GM12864 (cell line): Measurements from ENCODE around the gene ABCB1.

Experiments used
- DNase-seq: peaks from one replicate; pipeline ENCODE4 v3.0.0-alpha.2; 2011; ENCODE audit warnings: low read depth
- H3K4me3 ChIP-seq: 2 replicates; pipeline ENCODE4 v1.5.1; 2011; ENCODE audit warnings: mild to moderate bottlenecking, low read depth, low read length, control low read depth
- CTCF ChIP-seq: IDR thresholded peaks from 2 replicates; pipeline ENCODE4 v1.5.1; 2011; ENCODE audit warnings: low read depth, mild to moderate bottlenecking, moderate library complexity, low read length, control low read depth, inconsistent platforms; ENCODE audit errors: missing control alignments

ABCB1 gene

GRCh38 chr7:87497482-87497881 lies 103.2 kb downstream of the ABCB1 start:
- DNase-seq = no peak
- no peak for TF ChIP-seq CTCF
- H3K4me3 ChIP-seq = no peak overlapping the region

- DNase-seq = no peak
- H3K4me3 ChIP-seq = no peak overlapping the region
- TF ChIP-seq CTCF = no peak
Observed at GRCh38 chr7:87495366-87495765, 105.3 kb downstream of the ABCB1 start.

GRCh38 chr7:87494454-87494853 lies 106.2 kb downstream of the ABCB1 start:
- no peak for DNase-seq
- H3K4me3 ChIP-seq = no peak overlapping the region
- TF ChIP-seq CTCF = no peak

- no peak for DNase-seq
- no peak overlapping the region for H3K4me3 ChIP-seq
- no peak for TF ChIP-seq CTCF
Observed at GRCh38 chr7:87483131-87483530, 117.6 kb downstream of the ABCB1 start.

GRCh38 chr7:87482115-87482514 lies 118.6 kb downstream of the ABCB1 start:
- TF ChIP-seq CTCF = no peak
- H3K4me3 ChIP-seq = no peak overlapping the region
- DNase-seq = no peak

- H3K4me3 ChIP-seq = no peak overlapping the region
- DNase-seq = no peak
- TF ChIP-seq CTCF = no peak
Observed at GRCh38 chr7:87480386-87480785, 120.3 kb downstream of the ABCB1 start.

- DNase-seq = no peak
- no peak overlapping the region for H3K4me3 ChIP-seq
- no peak for TF ChIP-seq CTCF
Observed at GRCh38 chr7:87479951-87480350, 120.7 kb downstream of the ABCB1 start.
